NCI-H2196 treated with DMSO at 0.1 percent for 48 hours (cell line): Measurements from ENCODE around the gene SNTA1.
"Not testable (repeated sequence)": the region's sequence is repeated elsewhere in the genome, so short reads cannot be mapped to it uniquely, and the experiment has no call there.

Experiments
- DNase-seq: peaks from one replicate; lab custom pipeline; 2025; ENCODE audit not compliant: unreplicated experiment; lab: John Stamatoyannopoulos, UW

The SNTA1 gene

GRCh38 chr20:33443512-33444239 is at the start of gene SNTA1:
SNTA1 (minus strand) TSS chr20:33443763; CDS start chr20:33443620, 143 bp downstream.
- DNase-seq, result peak; percentile 83

- no peak for DNase-seq
Observed at GRCh38 chr20:33490934-33491656, 47.5 kb upstream of the SNTA1 start.

- no peak for DNase-seq
Observed at GRCh38 chr20:33490023-33490933, 46.7 kb upstream of the SNTA1 start, which contains the start of gene CBFA2T2. CBFA2T2 (plus strand) TSS chr20:33490096; CDS start chr20:33490268, 172 bp downstream.

GRCh38 chr20:33489495-33490022 is 46.0 kb upstream of the SNTA1 start:
- DNase-seq, result peak; percentile 95

GRCh38 chr20:33488661-33489494 is 45.3 kb upstream of the SNTA1 start:
- not testable (repeated sequence) for DNase-seq

GRCh38 chr20:33488201-33488600 is 44.6 kb upstream of the SNTA1 start:
- no peak for DNase-seq

GRCh38 chr20:33483186-33483585 is 39.6 kb upstream of the SNTA1 start:
- DNase-seq, result not testable (repeated sequence)

GRCh38 chr20:33482581-33482980 is 39.0 kb upstream of the SNTA1 start:
- DNase-seq, result no peak

GRCh38 chr20:33481431-33481941 is 37.9 kb upstream of the SNTA1 start:
- no peak for DNase-seq

- DNase-seq, result no peak
Observed at GRCh38 chr20:33480048-33480447, 36.5 kb upstream of the SNTA1 start.

GRCh38 chr20:33477386-33478234 is 34.0 kb upstream of the SNTA1 start:
- peak; percentile 91 for DNase-seq

- DNase-seq, result no peak
Observed at GRCh38 chr20:33475381-33476152, 32.0 kb upstream of the SNTA1 start.

- no peak for DNase-seq
Observed at GRCh38 chr20:33474963-33475362, 31.4 kb upstream of the SNTA1 start.

- no peak for DNase-seq
Observed at GRCh38 chr20:33474097-33474873, 30.7 kb upstream of the SNTA1 start.

GRCh38 chr20:33472868-33473435 is 29.4 kb upstream of the SNTA1 start:
- DNase-seq, result no peak

- no peak for DNase-seq
Observed at GRCh38 chr20:33470866-33471265, 27.3 kb upstream of the SNTA1 start.

GRCh38 chr20:33470457-33470856 is 26.9 kb upstream of the SNTA1 start:
- no peak for DNase-seq
